K562 (cell line): Measurements from ENCODE around the gene MCM6.

ENCODE experiments used
- NR2C2 ChIP-seq, 2 experiments: fragments of 200-800 bp in 1 of 2; sonication (Bioruptor generic) in 1 of 2; sonication (generic) in 1 of 2; formaldehyde crosslinking in 1 of 2; IDR thresholded peaks; 2 replicates each; pipeline versions ENCODE4 v1.6.1 to v1.8.0; 2016 to 2022; ENCODE audit warnings: mild to moderate bottlenecking in 1 of 2, missing compliant biosample characterization in 1 of 2, missing genetic modification characterization in 1 of 2, missing genetic modification reagents in 1 of 2
- POLR2AphosphoS5 ChIP-seq: IDR thresholded peaks from 2 replicates; pipeline ENCODE4 v1.6.1; 2011; ENCODE audit warnings: mild to moderate bottlenecking, low read depth, low read length, moderate library complexity; ENCODE audit not compliant: control insufficient read depth, insufficient read depth
- RAD21 ChIP-seq, 2 experiments: fragments of 250-450 bp in 1 of 2; fragments of 450-650 bp in 1 of 2; sonication (Bioruptor Pico) in 1 of 2; formaldehyde crosslinking in 1 of 2; IDR thresholded peaks in 1 of 2; conservative IDR thresholded peaks in 1 of 2; 2 replicates each; pipeline versions ENCODE4 v1.4.0 to v1.8.0; 2020 to 2022; ENCODE audit warnings: mild to moderate bottlenecking in 2 of 2, moderate library complexity in 1 of 2
- RFX1 ChIP-seq: fragments of 450-650 bp; IDR thresholded peaks from 2 replicates; pipeline ENCODE4 v1.6.1; 2016; ENCODE audit warnings: mild to moderate bottlenecking, moderate library complexity
- SP2 ChIP-seq: IDR thresholded peaks from 2 replicates; pipeline ENCODE4 v1.6.1; 2011; ENCODE audit warnings: mild to moderate bottlenecking, low read depth, low read length, moderate library complexity; ENCODE audit not compliant: poor library complexity, severe bottlenecking; ENCODE audit errors: extremely low read depth
- TF ChIP-seq, protein P1 (sequence below): sonication (generic); formaldehyde crosslinking; IDR thresholded peaks from 2 replicates; pipeline ENCODE4 v1.8.1; 2022; ENCODE audit warnings: missing genetic modification reagents
- TF ChIP-seq, protein P2 (sequence below), 3 experiments: IDR thresholded peaks in 2 of 3; conservative IDR thresholded peaks in 1 of 3; 2 replicates each; pipeline ENCODE4 v1.5.1; 2011 to 2012; ENCODE audit warnings: low read length in 3 of 3, mild to moderate bottlenecking in 3 of 3, control low read depth in 2 of 3, improper control_type of control experiment in 1 of 3, inconsistent platforms in 1 of 3, low read depth in 1 of 3, mixed read lengths in 1 of 3, moderate library complexity in 1 of 3; ENCODE audit not compliant: insufficient read depth in 2 of 3

DNA sequence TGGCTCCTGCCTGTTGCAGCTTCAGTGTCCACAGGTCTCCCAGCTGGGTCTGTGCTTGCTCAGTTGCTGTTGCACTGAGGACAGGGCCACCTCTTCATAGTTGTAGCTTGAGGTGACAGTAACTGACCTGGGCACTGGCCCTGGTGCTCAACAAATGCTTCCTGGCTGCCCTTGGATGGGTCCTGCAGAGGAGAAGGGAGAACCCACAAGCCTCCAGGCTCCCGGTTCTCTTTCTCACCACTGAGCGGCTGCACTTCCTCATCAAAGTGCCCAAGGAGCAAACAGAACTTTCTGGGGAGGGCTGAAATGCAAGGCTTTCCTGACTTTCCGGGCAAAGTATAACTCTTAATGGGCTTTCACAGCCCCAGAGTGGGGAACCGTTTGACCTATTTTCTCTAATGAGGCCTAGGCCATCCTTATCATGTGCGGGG is 78.0 kb downstream of the MCM6 start:
- TF ChIP-seq, protein P1, sequence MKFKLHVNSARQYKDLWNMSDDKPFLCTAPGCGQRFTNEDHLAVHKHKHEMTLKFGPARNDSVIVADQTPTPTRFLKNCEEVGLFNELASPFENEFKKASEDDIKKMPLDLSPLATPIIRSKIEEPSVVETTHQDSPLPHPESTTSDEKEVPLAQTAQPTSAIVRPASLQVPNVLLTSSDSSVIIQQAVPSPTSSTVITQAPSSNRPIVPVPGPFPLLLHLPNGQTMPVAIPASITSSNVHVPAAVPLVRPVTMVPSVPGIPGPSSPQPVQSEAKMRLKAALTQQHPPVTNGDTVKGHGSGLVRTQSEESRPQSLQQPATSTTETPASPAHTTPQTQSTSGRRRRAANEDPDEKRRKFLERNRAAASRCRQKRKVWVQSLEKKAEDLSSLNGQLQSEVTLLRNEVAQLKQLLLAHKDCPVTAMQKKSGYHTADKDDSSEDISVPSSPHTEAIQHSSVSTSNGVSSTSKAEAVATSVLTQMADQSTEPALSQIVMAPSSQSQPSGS (CRISPR knock-in tag): no peak
- no peak for TF ChIP-seq RAD21 (CRISPR knock-in tag; conservative IDR thresholded peaks at IDR 0.05 in 1 of 2, IDR thresholded peaks at IDR 0.05 in 1 of 2)
- TF ChIP-seq SP2: no peak
- no peak for TF ChIP-seq POLR2AphosphoS5
- TF ChIP-seq NR2C2 (CRISPR knock-in tag; IDR thresholded peaks at IDR 0.05): no peak
- no peak for TF ChIP-seq NR2C2 (tag; IDR thresholded peaks at IDR 0.05)
- TF ChIP-seq RFX1: no peak
- TF ChIP-seq, protein P2, sequence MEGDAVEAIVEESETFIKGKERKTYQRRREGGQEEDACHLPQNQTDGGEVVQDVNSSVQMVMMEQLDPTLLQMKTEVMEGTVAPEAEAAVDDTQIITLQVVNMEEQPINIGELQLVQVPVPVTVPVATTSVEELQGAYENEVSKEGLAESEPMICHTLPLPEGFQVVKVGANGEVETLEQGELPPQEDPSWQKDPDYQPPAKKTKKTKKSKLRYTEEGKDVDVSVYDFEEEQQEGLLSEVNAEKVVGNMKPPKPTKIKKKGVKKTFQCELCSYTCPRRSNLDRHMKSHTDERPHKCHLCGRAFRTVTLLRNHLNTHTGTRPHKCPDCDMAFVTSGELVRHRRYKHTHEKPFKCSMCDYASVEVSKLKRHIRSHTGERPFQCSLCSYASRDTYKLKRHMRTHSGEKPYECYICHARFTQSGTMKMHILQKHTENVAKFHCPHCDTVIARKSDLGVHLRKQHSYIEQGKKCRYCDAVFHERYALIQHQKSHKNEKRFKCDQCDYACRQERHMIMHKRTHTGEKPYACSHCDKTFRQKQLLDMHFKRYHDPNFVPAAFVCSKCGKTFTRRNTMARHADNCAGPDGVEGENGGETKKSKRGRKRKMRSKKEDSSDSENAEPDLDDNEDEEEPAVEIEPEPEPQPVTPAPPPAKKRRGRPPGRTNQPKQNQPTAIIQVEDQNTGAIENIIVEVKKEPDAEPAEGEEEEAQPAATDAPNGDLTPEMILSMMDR (IDR thresholded peaks at IDR 0.05 in 2 of 3, conservative IDR thresholded peaks at IDR 0.05 in 1 of 3; ENCODE audit: insufficient read depth in 2 of 3, low read depth in 1 of 3, low read length in 3 of 3): no peak
